AG04450 (cell line): Measurements from ENCODE around the gene MSANTD2. TPM values are rescaled to one million over a fixed set of nuclear protein-coding genes. Genes with fewer than 3 reads are reported as not detected.

ENCODE experiments used
- CTCF ChIA-PET: fragments of 300-600, 350-600 bp; formaldehyde crosslinking; extraction: SDS; loops from one replicate; lab custom pipeline; 2022; ENCODE audit warnings: antibody characterized with exemption, inconsistent platforms; lab: Charles Lee
- POLR2A ChIA-PET: fragments of 350-600 bp; formaldehyde crosslinking; extraction: SDS; loops from one replicate; lab custom pipeline; 2021; ENCODE audit warnings: antibody characterized with exemption, inconsistent platforms; lab: Yijun Ruan, JAX
- DNase-seq: peaks from one replicate; pipeline ENCODE4 v3.0.0-alpha.2; 2011; ENCODE audit warnings: low read depth, low spot score
- H3K27ac ChIP-seq: one replicate; pipeline ENCODE4 v1.5.1; 2012; ENCODE audit warnings: low read depth, low read length, control low read depth
- H3K27me3 ChIP-seq: one replicate; pipeline ENCODE4 v1.6.0; 2012; ENCODE audit warnings: low read length; ENCODE audit not compliant: control insufficient read depth, insufficient read depth
- H3K4me3 ChIP-seq: 2 replicates; pipeline ENCODE4 v1.5.1; 2011; ENCODE audit warnings: mild to moderate bottlenecking, low read depth, low read length, control low read depth
- H3K9me3 ChIP-seq: 2 replicates; pipeline ENCODE4 v1.5.1; 2012; ENCODE audit warnings: low read length; ENCODE audit not compliant: control insufficient read depth, insufficient read depth
- polyA plus RNA-seq: library from polyadenylated mRNA; depleted of rRNA; stranded (reverse); fragments of >200 nt; gene quantifications from 2 replicates; pipeline ENCODE4 v1.2.3, GENCODE V29; 2011
- TF ChIP-seq, protein P1 (sequence below): IDR thresholded peaks from 2 replicates; pipeline ENCODE4 v1.5.1; 2011; ENCODE audit warnings: low read depth, low read length, control low read depth, inconsistent platforms

MSANTD2 gene
- polyA plus RNA-seq, 1 experiment = 9.8 TPM

DNA sequence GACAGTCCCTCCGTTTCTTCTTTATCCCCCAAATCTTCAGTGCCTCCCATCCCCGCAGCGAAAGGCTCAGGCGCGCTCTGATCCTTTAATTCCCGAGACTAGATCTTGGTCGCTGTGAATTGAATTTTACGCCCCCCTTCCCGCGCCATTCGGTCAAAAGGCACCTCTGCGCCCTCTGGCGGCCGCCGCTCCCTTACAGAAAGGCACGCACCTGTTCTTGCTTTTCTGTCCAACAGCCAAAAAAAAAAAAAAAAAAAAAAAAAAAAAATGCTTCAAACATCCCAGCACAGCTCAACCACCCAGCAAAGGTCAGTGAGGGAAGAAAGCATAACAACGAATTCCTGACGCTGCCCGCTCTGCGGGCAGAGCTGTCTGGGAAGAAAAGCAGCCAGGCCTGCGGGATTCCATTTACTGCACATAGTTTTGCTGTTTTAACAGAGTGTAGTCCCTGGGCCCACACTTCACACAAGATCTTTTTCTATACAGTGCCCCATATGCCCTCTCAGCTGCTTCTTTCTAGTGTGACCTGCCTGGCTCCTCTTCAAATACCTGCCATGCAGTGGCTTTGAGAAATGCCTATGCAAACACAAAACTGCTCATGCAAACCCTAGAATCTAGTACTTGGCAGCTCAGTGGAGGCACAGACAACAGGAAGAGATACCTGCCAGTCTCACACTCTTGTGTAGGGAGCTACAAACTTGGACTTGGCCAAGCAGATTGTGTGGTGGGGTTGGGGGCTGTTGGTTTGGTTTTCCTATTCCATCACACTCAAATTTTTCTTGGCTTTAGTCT is 36.9 kb downstream of the MSANTD2 start:
- Histone ChIP-seq H3K4me3 (peak overlapping the region; percentile 57), H3K27ac (peak overlapping the region; percentile 11), H3K9me3 (peaks cover 6% of the 10 kb centered on the region; the same call in 1 of the 2 replicates), H3K27me3 (peaks cover 21% of the 10 kb centered on the region)
- TF ChIP-seq, protein P1, sequence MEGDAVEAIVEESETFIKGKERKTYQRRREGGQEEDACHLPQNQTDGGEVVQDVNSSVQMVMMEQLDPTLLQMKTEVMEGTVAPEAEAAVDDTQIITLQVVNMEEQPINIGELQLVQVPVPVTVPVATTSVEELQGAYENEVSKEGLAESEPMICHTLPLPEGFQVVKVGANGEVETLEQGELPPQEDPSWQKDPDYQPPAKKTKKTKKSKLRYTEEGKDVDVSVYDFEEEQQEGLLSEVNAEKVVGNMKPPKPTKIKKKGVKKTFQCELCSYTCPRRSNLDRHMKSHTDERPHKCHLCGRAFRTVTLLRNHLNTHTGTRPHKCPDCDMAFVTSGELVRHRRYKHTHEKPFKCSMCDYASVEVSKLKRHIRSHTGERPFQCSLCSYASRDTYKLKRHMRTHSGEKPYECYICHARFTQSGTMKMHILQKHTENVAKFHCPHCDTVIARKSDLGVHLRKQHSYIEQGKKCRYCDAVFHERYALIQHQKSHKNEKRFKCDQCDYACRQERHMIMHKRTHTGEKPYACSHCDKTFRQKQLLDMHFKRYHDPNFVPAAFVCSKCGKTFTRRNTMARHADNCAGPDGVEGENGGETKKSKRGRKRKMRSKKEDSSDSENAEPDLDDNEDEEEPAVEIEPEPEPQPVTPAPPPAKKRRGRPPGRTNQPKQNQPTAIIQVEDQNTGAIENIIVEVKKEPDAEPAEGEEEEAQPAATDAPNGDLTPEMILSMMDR = peak; percentile 85
- ChIA-PET POLR2A (interaction anchor here (1.2 kb wide), 1 partner anchor 38 kb away, joined by 3 read pairs; no protein-coding TSS in a partner anchor), CTCF (interaction anchor here (0.6 to 6.1 kb wide), 41 partner anchors 8 to 657 kb away, joined by 3 to 93 read pairs (median 4); partner anchors contain the start of genes NRGN and VSIG2)
- no peak for DNase-seq

DNA sequence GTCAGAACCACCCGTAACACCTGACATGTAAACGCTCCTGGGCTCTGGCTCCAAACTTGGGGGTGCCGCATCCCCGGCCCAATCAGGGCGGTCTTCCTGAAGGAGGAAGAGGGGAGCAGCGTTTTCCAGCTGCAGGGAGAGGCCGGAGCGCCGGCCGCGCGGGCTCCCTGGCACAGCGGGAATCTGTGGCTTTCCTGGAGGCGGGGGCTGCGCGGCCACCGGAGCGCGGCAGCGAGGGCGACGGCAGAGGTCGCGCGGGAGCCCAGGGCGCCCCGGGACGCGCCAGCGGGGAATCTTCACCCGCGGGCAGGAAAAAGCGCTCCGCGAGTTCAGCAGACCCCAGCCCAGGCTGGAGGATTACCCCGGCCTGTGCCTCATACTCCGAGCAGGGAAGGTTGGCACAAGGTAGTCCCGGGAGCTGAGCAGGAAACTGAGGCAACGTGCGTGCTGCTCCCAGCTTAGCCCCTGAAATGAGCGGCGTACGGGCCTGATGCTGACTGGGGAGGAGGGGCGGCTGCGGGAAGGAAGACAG is 37.5 kb downstream of the MSANTD2 start:
- TF ChIP-seq, protein P1 = no peak
- POLR2A ChIA-PET = no interaction called here
- DNase-seq = no peak

DNA sequence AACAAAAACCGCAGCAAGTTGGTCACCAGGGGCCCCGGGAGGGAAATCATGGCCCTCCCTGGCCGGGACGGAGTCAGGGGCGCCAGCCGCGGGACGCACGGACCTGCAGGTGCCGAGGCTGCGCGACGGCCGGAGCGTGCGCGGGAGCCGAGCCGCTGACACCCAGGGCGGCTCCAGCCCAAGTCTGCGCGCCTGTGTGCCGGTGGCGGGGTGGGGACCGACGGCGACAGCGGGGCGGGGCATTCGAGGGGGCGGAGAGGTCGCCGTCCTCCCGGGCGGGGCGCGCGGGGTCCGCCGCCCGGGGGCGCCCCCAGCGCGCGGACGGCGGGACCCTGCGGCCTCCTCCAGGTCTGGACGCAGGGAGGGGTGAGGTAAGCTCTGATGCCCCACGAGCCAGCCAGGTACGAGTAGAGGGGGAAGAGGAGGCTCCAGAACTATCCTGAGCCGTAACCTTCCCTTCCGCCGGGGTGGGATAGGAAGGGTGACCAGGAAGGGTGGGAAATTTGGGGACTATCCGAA is 38.0 kb downstream of the MSANTD2 start, which contains the start of gene ESAM:
ESAM (minus strand) TSS at position 186 of the 519 bp plus-strand sequence; CDS start at position 50, 136 bp downstream.
- H3K9me3 ChIP-seq = peaks cover 6% of the 10 kb centered on the region; the same call in 1 of the 2 replicates
- H3K27ac ChIP-seq = no peak within 1 kb of the TSS
- no peak for DNase-seq
- ChIA-PET POLR2A (no interaction called here), CTCF (interaction anchor here (0.7 to 6.1 kb wide), 18 partner anchors 9 to 119 kb away, joined by 3 to 93 read pairs (median 10); partner anchors contain the start of genes NRGN and VSIG2)
- TF ChIP-seq, protein P1 = no peak
- H3K27me3 ChIP-seq = peaks cover 24% of the 10 kb centered on the region
- H3K4me3 ChIP-seq = peak within 1 kb of the TSS; percentile 57

More for the DNA sequence above, 37.5 kb downstream of the MSANTD2 start:
- CTCF ChIA-PET = interaction anchor here (0.7 to 6.1 kb wide), 24 partner anchors 9 to 119 kb away, joined by 3 to 93 read pairs (median 8); partner anchors contain the start of genes NRGN and VSIG2
- H3K27ac ChIP-seq = no peak overlapping the region
- H3K9me3 ChIP-seq = peaks cover 6% of the 10 kb centered on the region; the same call in 1 of the 2 replicates
- peak overlapping the region; percentile 57 for H3K4me3 ChIP-seq
- H3K27me3 ChIP-seq = peaks cover 21% of the 10 kb centered on the region

DNA sequence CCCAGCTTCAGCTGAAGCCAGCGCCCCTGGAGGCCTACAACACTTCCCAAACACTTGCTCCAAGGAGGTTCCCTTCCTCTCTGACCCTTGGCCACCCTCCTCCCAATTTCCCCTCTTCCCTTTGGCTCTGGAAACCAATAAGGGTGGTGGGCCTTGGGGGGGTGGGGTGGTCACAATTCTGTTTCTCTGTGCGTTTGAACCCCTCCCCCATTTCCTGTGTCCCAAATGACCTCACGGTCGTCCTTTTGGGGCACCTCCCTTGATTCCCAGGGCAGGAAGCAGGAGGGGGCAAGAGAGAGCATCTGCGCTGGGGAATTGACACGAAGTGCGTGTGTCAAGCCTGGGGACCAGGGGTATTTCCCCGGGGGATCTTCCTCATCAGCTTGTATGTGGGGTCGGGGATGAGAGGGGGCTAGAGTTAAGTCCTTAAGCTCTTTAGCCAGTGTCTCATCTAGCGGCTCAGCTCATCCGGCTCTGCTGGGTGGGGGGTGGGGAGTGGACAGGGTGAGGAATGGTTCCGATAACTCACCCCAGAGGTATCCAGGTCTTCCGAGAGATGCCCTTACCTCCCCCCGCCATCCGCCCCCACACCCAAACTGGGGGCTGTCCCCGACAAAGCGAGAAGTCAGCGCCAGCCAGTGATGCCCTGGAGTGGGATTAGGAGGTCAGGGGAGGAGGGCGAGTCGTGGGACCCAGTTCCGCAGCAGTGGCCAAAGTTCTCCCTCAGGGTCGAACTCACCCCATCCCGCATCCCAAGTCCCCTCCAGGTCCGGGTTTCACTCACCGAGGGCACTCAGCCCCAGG is 38.7 kb downstream of the MSANTD2 start:
- H3K9me3 ChIP-seq = peaks cover 6% of the 10 kb centered on the region; the same call in 1 of the 2 replicates
- POLR2A ChIA-PET = no interaction called here
- CTCF ChIA-PET = interaction anchor here (0.6 to 6.1 kb wide), 14 partner anchors 8 to 404 kb away, joined by 3 to 93 read pairs (median 10); partner anchors contain the start of genes NRGN and VSIG2
- no peak overlapping the region for H3K27ac ChIP-seq
- peaks cover 24% of the 10 kb centered on the region for H3K27me3 ChIP-seq
- no peak overlapping the region for H3K4me3 ChIP-seq
- TF ChIP-seq, protein P1 = no peak
- no peak for DNase-seq
